ENCODE data around the gene ABCB9.

- TF ChIP-seq CTCF (IDR thresholded peaks at IDR 0.05; ENCODE audit: poor library complexity) = no peak
- TF ChIP-seq EZH2phosphoT487 (IDR thresholded peaks at IDR 0.05; ENCODE audit: low read depth, severe bottlenecking, unreplicated experiment) = no peak
- TF ChIP-seq EZH2 (IDR thresholded peaks at IDR 0.05; ENCODE audit: borderline replicate concordance) = no peak
Measured at GRCh38 chr12:122908915-122909314, 57.3 kb downstream of the ABCB9 start.
